Activated T-cell treated with anti-CD3 and anti-CD28 coated beads for 4 hours (primary cell): ENCODE measurements around the gene SLC25A12.
"Not testable (repeated sequence)": the region's sequence is repeated elsewhere in the genome, so short reads cannot be mapped to it uniquely, and the experiment has no call there.

Experiments
- DNase-seq: peaks from one replicate; pipeline ENCODE4 v3.0.0-alpha.2; 2020

The SLC25A12 gene, protein sequence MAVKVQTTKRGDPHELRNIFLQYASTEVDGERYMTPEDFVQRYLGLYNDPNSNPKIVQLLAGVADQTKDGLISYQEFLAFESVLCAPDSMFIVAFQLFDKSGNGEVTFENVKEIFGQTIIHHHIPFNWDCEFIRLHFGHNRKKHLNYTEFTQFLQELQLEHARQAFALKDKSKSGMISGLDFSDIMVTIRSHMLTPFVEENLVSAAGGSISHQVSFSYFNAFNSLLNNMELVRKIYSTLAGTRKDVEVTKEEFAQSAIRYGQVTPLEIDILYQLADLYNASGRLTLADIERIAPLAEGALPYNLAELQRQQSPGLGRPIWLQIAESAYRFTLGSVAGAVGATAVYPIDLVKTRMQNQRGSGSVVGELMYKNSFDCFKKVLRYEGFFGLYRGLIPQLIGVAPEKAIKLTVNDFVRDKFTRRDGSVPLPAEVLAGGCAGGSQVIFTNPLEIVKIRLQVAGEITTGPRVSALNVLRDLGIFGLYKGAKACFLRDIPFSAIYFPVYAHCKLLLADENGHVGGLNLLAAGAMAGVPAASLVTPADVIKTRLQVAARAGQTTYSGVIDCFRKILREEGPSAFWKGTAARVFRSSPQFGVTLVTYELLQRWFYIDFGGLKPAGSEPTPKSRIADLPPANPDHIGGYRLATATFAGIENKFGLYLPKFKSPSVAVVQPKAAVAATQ

DNA sequence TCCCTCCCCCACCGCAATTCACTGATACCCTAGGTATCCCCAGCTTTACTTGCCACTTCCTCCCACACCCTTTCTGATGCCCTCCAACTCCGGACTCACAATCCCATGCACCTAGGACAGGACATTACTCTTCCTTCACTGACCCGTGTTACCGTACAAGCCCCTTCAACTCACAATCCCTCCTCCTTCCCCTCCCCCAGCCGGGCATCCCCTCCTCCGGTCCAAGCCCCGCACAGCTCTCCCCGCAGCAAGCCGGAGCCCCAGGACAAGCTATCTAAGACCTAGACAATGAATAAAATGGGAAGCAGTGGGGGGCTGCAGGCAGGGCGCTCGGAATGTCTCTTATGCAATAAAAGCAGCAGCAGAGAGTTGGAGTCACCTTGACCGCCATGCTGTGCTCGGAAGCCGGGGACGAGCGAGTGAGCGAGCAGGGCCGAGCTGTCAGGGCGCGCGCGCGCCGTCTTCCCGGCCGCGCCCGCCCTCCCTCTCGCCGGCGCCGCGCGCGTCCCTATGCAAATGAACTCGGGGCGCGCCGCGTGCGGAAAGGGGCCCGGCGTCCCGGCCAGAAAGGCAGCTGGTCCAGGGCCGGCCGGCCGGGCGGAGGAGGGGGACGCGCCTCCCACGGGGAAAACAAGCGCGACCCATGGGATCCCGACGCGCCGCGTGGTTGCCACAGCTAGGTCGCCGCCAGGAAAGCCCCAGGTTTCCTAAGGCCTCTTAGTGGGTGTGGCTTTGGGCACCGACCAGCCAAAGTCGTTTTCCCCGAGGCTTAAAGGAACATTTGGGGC lies at the start of gene SLC25A12:
Gene SLC25A12 (minus strand): TSS at position 421 of the 788 bp plus-strand sequence. CDS start 30 bp downstream, at position 391.
- DNase-seq: peak; percentile 60

DNA sequence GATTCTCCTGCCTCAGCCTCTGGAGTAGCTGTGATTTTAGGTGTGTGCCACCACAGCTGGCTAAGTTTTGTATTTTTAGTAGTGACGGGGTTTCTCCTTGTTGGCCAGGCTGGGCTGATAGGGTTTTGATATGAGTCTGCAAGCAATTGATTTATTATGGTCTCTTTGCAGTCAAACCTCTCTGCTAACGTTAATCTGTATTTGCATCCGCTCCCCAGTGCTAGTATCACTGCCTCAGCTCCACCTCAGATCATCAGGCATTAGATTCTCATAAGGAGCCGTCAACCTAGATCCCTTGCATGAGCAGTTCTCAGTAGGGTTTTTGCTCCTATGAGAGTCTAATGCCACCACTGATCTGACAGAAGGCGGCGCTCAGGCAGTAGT lies 47.3 kb upstream of the SLC25A12 start:
- no peak for DNase-seq

DNA sequence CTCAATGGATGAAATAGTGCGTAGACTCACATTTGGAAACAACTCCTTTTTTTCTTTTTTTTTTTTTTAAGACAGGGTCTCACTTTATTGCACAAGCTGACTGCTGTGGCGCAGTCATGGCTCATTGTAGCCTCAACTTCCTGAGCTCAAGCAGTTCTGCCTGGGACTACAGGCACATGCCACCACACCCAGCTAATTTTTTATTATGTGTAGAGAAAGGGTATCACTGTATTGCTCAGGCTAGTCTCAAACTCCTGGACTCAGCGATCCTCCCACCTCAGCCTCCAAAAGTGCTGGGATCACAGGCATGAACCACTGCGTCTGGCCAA lies 45.7 kb upstream of the SLC25A12 start:
- no peak for DNase-seq

DNA sequence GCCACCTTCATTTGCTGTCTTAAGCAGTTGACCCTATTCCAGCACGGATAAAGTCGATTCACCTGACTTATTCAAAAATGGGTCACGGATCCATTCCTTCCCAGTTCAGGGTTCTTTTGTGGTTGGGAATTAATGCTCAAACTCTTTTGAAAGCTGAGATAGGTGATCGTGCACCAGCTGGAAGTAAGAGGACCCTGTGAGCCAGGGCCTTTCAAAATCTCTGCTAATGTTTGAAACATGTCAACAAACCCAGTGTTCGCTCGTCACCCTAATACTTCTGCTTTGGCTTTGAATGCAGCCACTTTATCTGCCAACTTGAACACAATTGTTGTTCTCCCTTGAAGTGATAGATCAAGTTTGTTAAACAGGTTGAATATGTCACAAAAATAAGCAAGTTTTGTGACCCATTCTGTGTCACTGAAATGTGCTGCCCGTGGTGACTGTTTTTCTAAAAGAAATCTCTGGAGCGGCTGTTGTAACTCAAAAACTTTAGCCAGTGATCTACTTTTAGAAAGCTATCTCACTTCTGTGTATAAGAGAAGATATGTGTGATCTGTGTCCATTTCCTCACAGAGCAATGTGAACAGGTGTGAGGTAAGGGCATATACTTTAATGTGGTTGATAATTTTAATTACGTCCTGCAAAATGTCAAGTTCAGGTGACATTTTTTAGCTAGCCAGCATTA lies 45.2 kb upstream of the SLC25A12 start:
- no peak for DNase-seq

DNA sequence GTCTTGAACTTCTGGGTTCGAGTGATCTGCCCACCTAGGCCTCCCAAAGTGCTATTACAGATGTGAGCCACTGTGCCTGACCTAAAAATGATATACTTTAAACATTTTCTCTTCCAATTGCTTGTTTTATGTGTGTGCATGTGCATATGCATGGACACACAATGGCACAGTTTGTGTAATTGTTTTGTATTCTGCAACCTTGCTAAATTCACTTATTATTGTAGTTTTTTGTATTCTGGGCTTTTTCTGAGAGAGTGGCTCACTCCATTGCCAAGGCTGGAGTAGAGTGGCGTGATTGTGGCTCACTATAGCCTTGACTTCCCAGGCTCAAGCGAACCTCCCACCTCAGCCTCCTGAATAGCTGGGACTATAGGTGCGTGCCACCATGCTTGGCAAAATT lies 36.3 kb upstream of the SLC25A12 start:
- no peak for DNase-seq

DNA sequence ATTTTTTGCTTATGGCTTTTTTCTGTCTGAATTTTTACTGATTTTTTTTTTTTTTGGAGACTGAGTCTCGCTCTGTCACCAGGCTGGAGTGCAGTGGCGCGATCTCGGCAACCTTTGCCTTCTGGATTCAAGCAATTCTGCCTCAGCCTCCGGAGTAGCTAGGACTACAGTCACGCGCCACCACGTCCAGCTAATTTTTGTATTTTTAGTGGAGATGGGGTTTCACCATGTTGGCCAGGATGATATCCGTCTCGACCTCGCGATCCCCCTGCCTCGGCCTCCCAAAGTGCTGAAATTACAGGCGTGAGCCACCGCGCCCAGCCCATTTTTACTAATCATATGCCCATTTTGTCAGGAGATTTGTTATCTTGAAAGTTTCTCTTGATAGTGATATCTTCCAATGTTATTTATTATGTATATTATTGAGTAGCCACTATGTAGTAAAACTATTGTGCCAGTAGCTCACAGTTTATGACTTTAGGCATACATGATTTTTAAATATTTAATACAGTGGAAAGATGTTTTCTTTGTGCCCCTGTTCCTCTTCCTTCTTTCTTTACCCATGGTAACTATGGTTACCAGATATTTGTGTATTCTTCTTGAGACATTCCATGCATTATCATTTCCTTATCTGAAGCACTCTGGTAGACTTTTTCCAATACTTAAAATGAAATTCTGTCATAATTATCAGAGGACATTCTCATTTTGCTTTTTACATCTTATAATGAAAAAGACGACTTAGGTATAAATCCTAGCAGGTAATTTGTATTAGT lies 30.3 kb upstream of the SLC25A12 start:
- DNase-seq: no peak

DNA sequence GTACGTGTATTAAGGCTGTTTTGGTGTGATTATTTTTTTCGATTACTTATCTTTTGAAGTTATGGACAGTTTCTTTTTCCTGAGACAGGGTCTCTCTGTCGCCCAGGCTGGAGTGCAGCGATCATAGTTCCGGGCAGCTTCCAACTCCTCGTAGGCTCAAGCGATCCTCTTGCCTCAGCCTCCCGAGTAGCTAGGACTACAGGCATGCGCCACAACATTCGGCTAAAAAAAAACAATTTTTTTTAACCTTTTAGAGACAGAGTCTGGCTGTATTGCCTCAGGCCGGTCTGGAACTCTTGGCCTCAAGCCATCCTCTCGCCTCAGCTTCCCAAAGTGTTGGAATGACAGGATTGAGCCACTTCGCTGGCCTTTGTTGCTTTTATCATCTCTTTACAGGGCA lies 29.2 kb upstream of the SLC25A12 start:
- no peak for DNase-seq

DNA sequence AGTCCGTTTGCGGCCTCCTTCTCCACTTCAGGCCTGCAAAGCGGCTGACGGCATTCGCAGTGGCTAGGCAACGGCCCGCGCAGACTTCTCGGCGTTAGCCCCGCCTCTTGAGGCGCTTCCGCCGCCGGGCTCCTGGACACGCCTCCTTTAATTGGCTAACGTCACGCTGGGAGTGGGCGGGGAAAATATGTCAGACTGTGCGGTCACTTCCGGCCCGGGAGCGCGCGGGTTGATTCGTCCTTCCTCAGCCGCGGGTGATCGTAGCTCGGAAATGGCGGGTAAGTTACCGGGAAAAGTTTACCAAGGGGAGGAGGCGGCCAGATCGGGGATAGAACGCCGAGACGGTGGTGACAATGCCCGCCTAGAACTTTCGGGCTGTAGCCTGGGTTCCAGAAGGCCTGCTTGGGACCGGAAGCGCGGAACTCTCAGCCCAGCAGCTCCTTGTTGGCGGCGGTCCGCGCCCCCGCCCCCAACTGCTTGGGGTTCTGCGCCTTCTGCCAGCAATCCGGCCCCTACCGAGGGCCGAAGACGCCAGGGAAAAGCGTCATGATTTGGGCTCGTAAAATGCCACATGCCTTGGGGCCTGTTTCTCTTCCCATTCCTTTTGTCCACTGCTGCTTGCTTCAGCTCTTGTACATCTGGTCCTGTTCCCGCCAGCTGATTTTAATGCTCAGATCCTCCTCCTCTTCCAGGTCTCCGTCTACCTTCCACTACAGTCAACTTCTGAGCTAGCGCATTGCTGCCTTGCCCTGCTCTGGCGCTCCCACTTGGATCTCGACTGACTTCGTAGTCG lies 28.4 kb upstream of the SLC25A12 start, which contains the start of gene HAT1:
Gene HAT1 (plus strand): TSS at position 232 of the 793 bp plus-strand sequence. CDS start 40 bp downstream, at position 272.
- peak; percentile 99 for DNase-seq

DNA sequence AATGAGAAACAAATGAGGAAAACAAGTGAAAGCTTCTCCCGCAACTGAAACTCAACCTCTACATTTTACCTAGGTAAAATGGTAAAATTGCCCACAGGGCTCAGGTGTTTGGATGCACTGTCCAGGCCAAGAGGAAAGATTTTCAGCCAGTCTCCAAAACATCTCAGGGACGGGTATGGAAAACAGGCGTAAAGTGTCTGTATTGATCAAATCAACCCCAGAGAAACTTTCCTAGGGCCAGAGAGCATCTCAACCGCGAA lies 27.9 kb upstream of the SLC25A12 start:
- DNase-seq: no peak

DNA sequence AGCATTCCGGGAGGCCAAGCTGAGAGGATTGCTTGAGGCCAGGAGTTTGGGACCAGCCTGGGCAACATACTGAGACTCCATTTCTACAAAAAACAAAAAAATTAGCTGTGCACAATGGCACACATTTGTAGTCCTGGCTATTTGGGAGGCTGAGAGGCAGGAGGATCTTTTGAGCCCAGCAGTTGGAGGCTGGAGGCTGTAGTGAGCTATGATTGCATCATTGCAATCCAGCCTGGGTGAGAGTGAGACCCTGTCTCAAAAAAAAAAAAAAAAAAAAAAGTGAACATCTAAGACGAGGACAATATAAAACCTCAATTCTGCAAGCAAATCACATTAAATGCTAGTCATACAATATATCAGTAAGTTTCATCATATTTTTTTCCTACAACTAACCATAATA lies 25.4 kb upstream of the SLC25A12 start:
- no peak for DNase-seq

DNA sequence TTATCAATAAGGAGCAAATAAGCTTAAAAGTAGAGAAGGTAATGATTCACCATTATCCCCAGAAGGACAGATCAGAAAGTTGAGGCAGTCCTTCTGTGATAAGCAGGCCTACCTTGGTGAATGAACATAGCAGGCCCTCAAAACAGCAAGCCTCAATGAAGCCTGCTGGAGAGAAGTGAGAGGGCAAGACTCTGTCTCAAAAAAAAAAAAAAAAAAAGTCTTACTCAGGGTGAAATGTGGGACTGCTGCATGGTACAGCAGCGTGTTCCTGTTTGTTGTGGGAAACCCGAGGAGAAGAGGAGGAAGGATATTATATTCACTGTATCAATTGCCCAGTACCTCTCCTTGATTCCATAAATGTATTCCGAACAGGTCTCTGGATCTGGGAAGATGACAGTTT lies 19.5 kb upstream of the SLC25A12 start:
- DNase-seq: no peak

DNA sequence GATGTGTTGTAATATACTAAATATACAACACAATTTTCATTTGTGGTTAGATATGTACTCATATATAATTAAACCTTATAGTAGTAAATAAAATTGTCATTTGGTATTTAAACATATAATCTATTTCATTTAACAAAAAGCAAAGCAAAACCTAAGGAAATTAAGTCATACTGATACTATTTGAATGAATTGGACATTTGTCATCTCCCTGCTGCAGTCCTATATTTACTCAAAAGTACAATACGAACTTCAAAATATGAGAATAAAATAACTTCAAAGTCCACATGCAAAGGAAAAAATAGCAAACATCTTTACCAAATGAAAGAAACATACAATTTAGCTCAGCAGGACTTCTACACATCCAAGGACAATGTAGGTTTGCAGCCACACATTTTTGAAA lies 16.4 kb upstream of the SLC25A12 start:
- DNase-seq: no peak

DNA sequence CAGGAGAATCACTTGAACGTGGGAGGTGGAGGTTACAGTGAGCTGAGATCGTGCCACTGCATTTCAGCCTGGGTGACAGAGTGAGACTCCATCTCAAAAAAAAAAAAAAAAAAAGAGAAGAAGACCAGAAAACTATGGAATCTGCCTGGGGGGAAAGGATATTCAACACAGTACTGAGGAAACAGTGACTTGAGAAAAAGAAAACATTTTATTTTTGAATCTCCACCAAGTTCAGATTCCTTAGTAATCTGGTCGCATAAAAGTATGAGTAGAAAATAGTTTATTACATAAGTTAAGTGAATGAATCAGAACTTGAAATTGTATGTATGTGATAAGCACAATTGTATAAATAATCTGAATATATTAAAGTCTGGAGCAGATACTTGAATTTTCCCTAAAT lies 15.2 kb upstream of the SLC25A12 start:
- DNase-seq: no peak

DNA sequence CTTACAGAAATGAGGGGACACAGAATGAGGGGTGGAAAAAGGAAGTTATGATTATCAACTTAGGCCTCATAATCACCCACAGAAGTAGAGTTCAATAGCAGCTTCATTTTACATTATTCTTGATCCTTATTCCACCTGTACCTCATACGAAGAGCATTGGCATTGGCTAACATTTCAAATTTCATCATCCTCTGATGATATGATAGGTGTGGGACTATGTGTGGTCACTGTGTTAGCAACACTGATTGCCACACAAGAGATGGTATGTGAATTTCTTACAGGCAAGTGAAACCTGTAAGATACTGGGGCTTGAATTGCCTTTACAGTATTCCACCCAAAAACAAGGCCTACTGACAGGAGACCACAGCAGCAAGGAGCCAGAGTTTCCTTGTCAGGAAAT lies 14.2 kb upstream of the SLC25A12 start:
- no peak for DNase-seq

DNA sequence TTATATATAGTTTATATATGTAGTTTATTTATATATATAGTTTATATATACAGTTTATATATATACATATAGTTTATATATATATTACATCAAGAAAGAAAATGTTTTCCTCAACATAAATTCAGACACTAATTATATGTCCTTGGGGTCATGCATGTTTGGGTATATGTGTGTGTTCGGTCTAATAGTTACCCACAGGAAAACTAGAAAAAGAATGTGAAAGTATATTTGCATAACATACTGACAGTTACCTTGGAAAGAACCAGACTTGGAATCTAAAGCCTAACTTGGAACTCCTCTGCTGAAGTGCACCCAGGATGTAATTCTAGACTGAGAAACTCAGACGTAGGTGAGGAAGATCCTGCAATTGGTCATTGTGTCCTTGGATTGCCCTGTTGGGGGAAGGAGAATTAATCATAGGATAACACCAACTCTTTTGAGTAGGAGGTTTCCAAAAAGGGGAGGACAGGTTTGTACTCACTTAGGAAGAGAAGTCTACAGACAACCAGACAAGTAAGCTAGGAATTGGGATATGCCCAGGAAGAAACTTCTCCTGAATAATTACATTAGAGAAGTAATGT lies 8.9 kb upstream of the SLC25A12 start:
- no peak for DNase-seq

DNA sequence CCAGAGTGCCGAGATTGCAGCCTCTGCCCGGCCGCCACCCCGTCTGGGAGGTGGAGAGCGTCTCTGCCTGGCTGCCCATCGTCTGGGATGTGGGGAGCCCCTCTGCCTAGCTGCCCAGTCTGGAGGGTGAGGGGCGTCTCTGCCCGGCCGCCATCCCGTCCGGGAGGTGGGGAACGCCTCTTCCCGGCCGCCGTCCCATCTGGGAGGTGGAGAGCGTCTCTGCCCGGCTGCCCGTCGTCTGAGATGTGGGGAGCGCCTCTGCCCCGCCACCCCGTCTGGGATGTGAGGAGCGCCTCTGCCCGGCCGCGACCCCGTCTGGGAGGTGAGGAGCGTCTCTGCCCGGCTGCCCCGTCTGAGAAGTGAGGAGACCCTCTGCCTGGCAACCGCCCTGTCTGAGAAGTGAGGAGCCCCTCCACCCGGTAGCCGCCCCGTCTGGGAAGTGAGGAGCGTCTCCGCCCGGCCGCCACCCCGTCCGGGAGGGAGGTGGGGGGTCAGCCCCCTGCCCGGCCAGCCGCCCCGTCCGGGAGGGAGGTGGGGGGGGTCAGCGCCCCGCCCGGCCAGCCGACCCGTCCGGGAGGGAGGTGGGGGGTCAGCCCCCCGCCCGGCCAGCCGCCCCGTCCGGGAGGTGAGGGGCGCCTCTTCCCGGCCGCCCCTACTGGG lies 5.7 kb upstream of the SLC25A12 start:
- DNase-seq: not testable (repeated sequence)

DNA sequence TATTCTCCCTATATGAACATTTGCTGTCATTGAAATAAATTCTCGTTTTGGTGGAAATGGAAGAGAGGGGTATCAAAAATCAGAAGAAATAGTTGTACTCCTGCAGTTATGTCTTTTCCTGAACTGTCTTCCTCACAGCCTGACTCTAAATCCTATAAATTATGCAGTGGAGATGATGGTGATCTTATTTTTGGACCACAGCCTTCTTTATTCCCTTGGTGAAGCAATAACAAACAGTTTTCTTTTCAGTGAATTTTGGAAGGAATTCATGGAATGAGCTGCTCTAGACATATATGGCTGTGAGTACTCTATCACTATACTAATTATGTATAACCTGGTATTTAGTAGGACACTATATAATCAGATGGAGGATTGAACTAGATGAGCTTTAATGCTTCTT lies 1.7 kb upstream of the SLC25A12 start:
- DNase-seq: no peak

DNA sequence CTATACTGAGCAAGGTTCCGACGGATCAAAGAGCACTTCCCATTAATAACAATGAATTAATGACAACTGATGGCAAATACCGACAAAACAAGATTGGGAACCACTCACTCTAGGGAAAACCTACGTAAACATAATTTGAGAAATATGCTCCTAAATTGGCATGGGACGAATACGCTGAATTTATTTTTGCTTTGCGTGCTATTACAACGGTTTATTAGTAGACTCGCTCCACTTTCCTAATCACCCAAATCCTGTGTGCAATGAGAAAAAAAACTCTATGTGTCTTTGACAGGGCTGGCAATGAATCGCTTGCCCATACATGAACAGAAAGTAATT lies 536 bp upstream of the SLC25A12 start:
- DNase-seq: no peak

DNA sequence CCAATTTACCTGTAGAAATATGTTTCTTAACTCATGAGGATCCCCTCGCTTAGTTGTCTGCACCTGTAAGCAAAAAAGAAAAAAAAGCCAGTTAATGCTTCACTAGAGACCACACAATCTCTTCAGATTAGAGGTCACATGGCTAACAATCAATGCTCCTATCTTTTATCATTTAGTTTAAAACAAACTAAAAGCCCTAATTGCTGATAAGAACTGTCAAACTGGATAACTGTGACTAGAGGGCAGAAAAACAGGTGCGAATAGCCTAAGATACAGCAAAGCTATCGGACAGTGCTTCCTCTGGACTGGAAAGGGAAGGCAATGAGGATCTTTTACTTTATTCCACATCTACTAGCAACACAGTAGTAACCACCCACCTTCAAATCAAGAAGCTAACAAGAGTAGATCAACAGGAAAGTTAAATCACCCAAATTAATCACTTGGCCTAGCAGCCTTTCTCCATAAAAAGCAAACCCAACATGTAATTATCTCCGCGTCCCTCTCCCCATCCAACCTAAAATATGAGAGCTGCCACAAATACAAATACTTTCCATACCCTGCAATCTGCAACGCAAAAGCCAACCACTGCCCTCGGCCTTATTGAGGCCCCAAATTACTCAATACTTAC lies 734 bp downstream of the SLC25A12 start:
- no peak for DNase-seq

DNA sequence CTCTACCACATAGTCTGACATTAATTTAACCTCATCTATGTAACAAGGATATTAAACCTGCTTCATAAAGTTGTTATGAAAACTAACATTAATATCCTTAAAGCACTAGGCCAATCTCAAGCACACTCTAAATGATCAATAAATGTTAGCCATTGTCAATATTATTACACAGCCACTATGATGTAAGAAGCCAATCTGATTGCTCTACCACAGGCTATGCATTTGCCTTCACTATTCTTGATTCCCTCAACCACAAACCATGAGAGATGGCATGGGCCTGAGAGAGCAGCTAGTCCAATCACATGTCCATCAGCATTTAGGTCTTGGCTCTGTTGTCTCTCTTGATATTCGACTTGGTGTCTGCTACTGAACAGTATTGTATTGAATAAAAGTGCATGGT lies 4.2 kb downstream of the SLC25A12 start:
- no peak for DNase-seq

DNA sequence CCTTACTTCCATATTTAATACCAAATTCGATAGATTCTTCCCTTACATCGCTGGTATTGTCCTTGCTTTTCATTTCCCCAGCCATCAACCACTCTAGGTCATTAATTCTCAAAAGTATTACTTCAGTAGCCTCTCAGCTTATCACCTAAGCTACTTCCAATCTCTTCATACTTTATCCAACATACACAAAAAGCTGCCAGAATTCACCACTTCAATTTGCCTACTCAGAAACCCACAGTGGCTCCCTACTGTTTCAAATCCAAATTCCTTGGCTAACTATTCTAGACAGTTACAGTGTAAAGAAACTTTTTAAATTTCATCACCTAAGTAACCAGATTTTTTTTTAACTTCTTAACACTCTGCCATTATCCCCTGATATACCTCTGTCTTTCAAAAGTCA lies 4.7 kb downstream of the SLC25A12 start:
- DNase-seq: no peak
